IPS-18a (cell line): ENCODE measurements around the gene TOB1.

Source experiments
- H3K27ac ChIP-seq: one replicate; pipeline ENCODE4 v1.5.1; 2013; ENCODE audit warnings: low read length
- H3K27me3 ChIP-seq: one replicate; pipeline ENCODE4 v1.6.1; 2013; ENCODE audit warnings: mild to moderate bottlenecking, low read length; ENCODE audit not compliant: control insufficient read depth, insufficient read depth
- H3K36me3 ChIP-seq: one replicate; pipeline ENCODE4 v1.6.1; 2013; ENCODE audit warnings: low read depth, low read length; ENCODE audit not compliant: control insufficient read depth
- H3K4me1 ChIP-seq: one replicate; pipeline ENCODE4 v1.6.1; 2013; ENCODE audit warnings: low read depth, low read length; ENCODE audit not compliant: control insufficient read depth
- H3K4me3 ChIP-seq: one replicate; pipeline ENCODE4 v1.5.1; 2013; ENCODE audit warnings: low read length
- H3K9ac ChIP-seq: one replicate; pipeline ENCODE4 v1.6.1; 2013; ENCODE audit warnings: mild to moderate bottlenecking, low read length, moderate library complexity
- H3K9me3 ChIP-seq: one replicate; pipeline ENCODE4 v1.6.1; 2013; ENCODE audit warnings: low read depth, low read length; ENCODE audit not compliant: control insufficient read depth

TOB1 gene

DNA sequence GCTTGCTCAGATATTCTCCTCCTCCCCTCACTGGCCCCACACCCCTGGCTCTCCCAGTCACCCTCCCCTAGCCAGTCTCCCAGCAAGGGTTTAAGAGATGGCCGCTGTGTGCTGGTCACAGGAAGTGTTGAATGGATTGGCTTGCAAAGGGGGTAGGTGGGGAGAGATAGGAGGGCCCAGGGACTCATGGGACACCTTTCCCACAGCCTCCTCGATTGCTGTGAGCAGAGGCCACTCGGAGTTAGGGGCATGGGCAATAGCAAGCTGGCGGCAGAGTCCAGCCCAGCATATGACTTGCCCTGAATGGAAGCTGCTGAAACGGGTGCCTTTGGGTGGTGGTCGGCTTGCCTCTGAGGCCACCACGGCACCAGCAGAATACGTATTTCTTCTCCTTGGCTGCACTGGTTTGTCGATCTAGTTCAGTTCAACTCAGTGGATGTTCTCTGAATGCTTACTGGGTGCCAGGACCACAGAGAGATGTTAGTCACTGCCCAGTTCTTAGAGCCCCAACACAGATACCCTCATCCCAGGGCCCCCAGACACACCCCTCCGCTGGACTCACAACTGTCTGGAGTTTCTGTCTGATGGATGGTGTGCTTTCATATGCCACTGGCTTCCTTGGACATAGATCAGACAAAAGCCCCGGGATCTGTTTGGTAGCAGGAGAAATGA, 24.7 kb downstream of the TOB1 start:
- Histone ChIP-seq H3K9me3 (no peaks in the 10 kb centered on the region), H3K4me1 (no peaks in the 10 kb centered on the region), H3K4me3 (no peak overlapping the region), H3K9ac (no peak overlapping the region), H3K27ac (no peak overlapping the region), H3K27me3 (no peaks in the 10 kb centered on the region), H3K36me3 (no peaks in the 10 kb centered on the region)

DNA sequence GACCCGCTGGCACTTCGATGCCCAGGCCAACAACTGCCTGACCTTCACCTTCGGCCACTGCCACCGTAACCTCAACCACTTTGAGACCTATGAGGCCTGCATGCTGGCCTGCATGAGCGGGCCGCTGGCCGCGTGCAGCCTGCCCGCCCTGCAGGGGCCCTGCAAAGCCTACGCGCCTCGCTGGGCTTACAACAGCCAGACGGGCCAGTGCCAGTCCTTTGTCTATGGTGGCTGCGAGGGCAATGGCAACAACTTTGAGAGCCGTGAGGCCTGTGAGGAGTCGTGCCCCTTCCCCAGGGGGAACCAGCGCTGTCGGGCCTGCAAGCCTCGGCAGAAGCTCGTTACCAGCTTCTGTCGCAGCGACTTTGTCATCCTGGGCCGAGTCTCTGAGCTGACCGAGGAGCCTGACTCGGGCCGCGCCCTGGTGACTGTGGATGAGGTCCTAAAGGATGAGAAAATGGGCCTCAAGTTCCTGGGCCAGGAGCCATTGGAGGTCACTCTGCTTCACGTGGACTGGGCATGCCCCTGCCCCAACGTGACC, 25.8 kb downstream of the TOB1 start:
- H3K4me1 ChIP-seq: peaks cover under 1% of the 10 kb centered on the region
- no peak overlapping the region for H3K9ac ChIP-seq
- H3K9me3 ChIP-seq: no peaks in the 10 kb centered on the region
- no peaks in the 10 kb centered on the region for H3K36me3 ChIP-seq
- H3K4me3 ChIP-seq: no peak overlapping the region
- no peaks in the 10 kb centered on the region for H3K27me3 ChIP-seq
- H3K27ac ChIP-seq: no peak overlapping the region

DNA sequence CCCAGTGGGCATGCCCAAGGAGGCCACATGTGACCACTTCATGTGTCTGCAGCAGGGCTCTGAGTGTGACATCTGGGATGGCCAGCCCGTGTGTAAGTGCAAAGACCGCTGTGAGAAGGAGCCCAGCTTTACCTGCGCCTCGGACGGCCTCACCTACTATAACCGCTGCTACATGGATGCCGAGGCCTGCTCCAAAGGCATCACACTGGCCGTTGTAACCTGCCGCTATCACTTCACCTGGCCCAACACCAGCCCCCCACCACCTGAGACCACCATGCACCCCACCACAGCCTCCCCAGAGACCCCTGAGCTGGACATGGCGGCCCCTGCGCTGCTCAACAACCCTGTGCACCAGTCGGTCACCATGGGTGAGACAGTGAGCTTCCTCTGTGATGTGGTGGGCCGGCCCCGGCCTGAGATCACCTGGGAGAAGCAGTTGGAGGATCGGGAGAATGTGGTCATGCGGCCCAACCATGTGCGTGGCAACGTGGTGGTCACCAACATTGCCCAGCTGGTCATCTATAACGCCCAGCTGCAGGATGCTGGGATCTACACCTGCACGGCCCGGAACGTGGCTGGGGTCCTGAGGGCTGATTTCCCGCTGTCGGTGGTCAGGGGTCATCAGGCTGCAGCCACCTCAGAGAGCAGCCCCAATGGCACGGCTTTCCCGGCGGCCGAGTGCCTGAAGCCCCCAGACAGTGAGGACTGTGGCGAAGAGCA, 26.4 kb downstream of the TOB1 start:
- no peaks in the 10 kb centered on the region for H3K27me3 ChIP-seq
- no peak overlapping the region for H3K9ac ChIP-seq
- no peaks in the 10 kb centered on the region for H3K9me3 ChIP-seq
- H3K4me3 ChIP-seq: no peak overlapping the region
- no peak overlapping the region for H3K27ac ChIP-seq
- no peaks in the 10 kb centered on the region for H3K36me3 ChIP-seq
- H3K4me1 ChIP-seq: peaks cover 7% of the 10 kb centered on the region

GRCh38 chr17:50837980-50838954, 27.9 kb downstream of the TOB1 start:
- Histone ChIP-seq H3K27ac (no peak overlapping the region), H3K9ac (no peak overlapping the region), H3K9me3 (no peaks in the 10 kb centered on the region), H3K36me3 (no peaks in the 10 kb centered on the region), H3K4me3 (no peak overlapping the region), H3K27me3 (no peaks in the 10 kb centered on the region), H3K4me1 (peaks cover 9% of the 10 kb centered on the region)

DNA sequence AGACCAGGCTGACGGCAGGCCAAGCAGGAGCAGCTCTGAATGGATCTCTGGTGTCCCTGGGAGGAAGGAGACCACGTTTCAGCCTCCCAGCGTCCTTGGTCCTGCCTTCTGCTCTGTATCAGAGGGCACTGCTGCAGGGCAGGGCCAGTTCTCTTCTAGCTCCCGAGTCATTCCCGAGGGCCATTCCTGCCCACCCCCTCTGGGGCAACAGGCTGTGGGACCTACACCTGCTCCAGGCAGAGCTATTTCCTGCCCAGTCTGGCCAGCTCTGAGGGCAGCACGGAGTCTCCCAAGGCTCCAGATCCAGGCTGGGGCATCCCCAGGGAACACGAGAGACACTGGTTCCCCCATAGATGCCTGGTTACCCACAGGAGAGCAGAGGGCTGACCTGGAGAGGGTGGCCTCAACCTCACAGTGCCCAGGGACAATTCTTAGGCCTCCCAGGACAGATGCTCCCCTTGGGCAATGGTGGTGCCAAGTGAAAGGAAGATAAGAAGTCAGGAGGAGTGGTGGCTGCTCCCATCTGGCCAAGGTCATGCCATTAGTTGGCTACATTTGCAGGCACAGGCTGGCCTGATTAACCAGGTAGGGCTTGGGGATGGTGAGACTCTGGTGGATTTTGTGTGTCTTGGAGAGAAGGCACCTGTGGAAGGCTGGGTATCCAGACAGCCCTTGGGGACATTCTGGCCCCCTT, 28.7 kb downstream of the TOB1 start:
- no peak overlapping the region for H3K27ac ChIP-seq
- H3K36me3 ChIP-seq: no peaks in the 10 kb centered on the region
- no peak overlapping the region for H3K4me3 ChIP-seq
- peaks cover 9% of the 10 kb centered on the region for H3K4me1 ChIP-seq
- no peak overlapping the region for H3K9ac ChIP-seq
- H3K9me3 ChIP-seq: no peaks in the 10 kb centered on the region
- H3K27me3 ChIP-seq: no peaks in the 10 kb centered on the region

GRCh38 chr17:50836826-50837225, 29.3 kb downstream of the TOB1 start:
- Histone ChIP-seq H3K36me3 (no peaks in the 10 kb centered on the region), H3K4me3 (no peak overlapping the region), H3K9me3 (no peaks in the 10 kb centered on the region), H3K27ac (no peak overlapping the region), H3K9ac (no peak overlapping the region), H3K4me1 (peaks cover 9% of the 10 kb centered on the region), H3K27me3 (no peaks in the 10 kb centered on the region)

GRCh38 chr17:50835301-50836234, 30.6 kb downstream of the TOB1 start, which contains the start of gene WFIKKN2:
Gene WFIKKN2, plus strand, starts transcription at chr17:50835586. Its CDS starts 352 bp downstream, at chr17:50835938.
- H3K9me3 ChIP-seq: no peaks in the 10 kb centered on the region
- H3K9ac ChIP-seq: no peak within 1 kb of the TSS
- no peaks in the 10 kb centered on the region for H3K36me3 ChIP-seq
- H3K27me3 ChIP-seq: no peaks in the 10 kb centered on the region
- no peak within 1 kb of the TSS for H3K27ac ChIP-seq
- no peak within 1 kb of the TSS for H3K4me3 ChIP-seq
- H3K4me1 ChIP-seq: peaks cover 19% of the 10 kb centered on the region

- H3K27ac ChIP-seq: no peak overlapping the region
- no peaks in the 10 kb centered on the region for H3K27me3 ChIP-seq
- H3K4me1 ChIP-seq: peaks cover 19% of the 10 kb centered on the region
- no peak overlapping the region for H3K9ac ChIP-seq
- no peaks in the 10 kb centered on the region for H3K9me3 ChIP-seq
- H3K4me3 ChIP-seq: no peak overlapping the region
- H3K36me3 ChIP-seq: no peaks in the 10 kb centered on the region
Measured at GRCh38 chr17:50834429-50835300, 31.5 kb downstream of the TOB1 start.

- H3K4me3 ChIP-seq: no peak overlapping the region
- H3K9ac ChIP-seq: no peak overlapping the region
- no peaks in the 10 kb centered on the region for H3K9me3 ChIP-seq
- peaks cover 27% of the 10 kb centered on the region for H3K4me1 ChIP-seq
- no peaks in the 10 kb centered on the region for H3K27me3 ChIP-seq
- H3K36me3 ChIP-seq: no peaks in the 10 kb centered on the region
- H3K27ac ChIP-seq: no peak overlapping the region
Measured at GRCh38 chr17:50833510-50834428, 32.4 kb downstream of the TOB1 start.
